ENCODE data around the gene CAP2. TPM values are rescaled to one million over a fixed set of nuclear protein-coding genes. Genes with fewer than 3 reads are reported as not detected.
"Not testable (repeated sequence)": the region's sequence is repeated elsewhere in the genome, so short reads cannot be mapped to it uniquely, and the experiment has no call there.

The CAP2 gene
- total RNA-seq, 1 donor from 2014 or later = 129 TPM

GRCh38 chr6:17393892-17394631, 667 bp downstream of the CAP2 start:
- intact Hi-C loops (cut with micrococcal nuclease) = no loop called here
- ATAC-seq = peak; percentile 68
- peak; percentile 58 for DNase-seq

- ATAC-seq = no peak
- intact Hi-C loops (cut with micrococcal nuclease) = no loop called here
- no peak for DNase-seq
Measured at GRCh38 chr6:17395112-17395511, 1.7 kb downstream of the CAP2 start.

GRCh38 chr6:17396256-17396655, 2.9 kb downstream of the CAP2 start:
- ATAC-seq (no peak), DNase-seq (no peak)
- intact Hi-C loops (cut with micrococcal nuclease) = no loop called here

- ATAC-seq (no peak), DNase-seq (no peak)
- intact Hi-C loops (cut with micrococcal nuclease) = no loop called here
Measured at GRCh38 chr6:17397764-17398194, 4.4 kb downstream of the CAP2 start.

GRCh38 chr6:17405181-17405943, 12.0 kb downstream of the CAP2 start:
- ATAC-seq = peak; percentile 73
- intact Hi-C loops (cut with micrococcal nuclease); DNase-seq: not testable (repeated sequence)

- peak; percentile 22 for ATAC-seq
- intact Hi-C loops (cut with micrococcal nuclease) = no loop called here
- DNase-seq = no peak
Measured at GRCh38 chr6:17405944-17406245, 12.5 kb downstream of the CAP2 start.

DNA sequence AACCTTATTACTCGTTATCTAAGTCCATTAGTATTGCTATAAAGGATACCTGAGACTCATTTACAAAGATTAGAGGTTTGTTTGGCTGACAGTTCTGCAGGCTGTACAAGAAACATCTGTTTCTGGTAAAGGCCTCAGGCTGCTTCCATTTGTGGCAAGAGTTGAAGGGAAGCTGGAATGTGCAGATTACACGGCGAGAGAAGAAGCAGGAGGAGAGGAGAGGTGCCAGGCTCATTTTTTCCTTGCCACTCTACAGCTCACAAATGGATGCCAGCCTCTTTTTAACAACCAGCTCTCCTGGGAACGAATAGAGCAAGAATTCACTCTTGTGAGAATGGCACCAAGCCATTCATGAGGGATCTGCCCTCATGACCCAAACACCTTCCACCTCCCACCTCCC, 14.7 kb downstream of the CAP2 start:
- intact Hi-C loops (cut with micrococcal nuclease) = no loop called here
- DNase-seq (no peak), ATAC-seq (peak; percentile 47)

DNA sequence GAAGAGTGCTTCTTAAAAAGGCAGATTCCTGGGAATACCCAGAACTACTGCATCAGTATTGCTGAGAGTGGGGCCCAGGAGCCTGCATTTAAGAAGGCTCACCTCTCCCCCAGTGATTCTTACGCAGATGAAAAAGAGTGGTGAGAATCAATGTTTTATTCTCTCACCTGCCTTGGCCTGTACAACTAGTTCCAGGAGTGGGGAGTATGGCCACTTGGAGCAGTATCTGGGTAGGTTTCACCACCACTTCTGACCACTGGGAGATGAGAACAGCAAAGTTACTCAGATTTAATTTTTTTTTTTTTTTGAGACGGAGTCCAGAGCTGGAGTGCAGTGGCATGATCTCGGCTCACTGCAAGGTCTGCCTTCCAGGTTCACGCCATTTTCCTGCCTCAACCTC, 16.9 kb downstream of the CAP2 start:
- ATAC-seq (no peak), DNase-seq (no peak)
- intact Hi-C loops (cut with micrococcal nuclease) = no loop called here

GRCh38 chr6:17413313-17413750, 19.9 kb downstream of the CAP2 start:
- no peak for ATAC-seq
- intact Hi-C loops (cut with micrococcal nuclease) = no loop called here
- DNase-seq = no peak

DNA sequence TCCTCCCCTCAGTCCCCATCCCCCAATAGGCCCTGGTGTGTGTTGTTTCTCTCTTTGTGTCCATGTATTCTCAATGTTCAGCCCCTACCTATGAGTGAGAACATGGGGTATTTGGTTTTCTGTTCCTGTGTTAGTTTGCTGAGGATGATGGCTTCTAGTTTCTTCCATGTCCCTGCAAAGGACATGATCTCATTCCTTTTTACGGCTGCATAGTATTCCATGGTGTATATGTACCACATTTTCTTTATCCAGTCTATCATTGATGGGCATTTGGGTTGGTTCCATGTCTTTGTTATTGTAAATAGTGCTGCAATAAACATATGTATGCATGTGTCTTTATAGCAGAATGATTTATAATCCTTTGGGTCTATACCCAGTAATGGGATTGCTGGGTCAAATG, 21.0 kb downstream of the CAP2 start:
- DNase-seq; ATAC-seq; intact Hi-C loops (cut with micrococcal nuclease): not testable (repeated sequence)

DNA sequence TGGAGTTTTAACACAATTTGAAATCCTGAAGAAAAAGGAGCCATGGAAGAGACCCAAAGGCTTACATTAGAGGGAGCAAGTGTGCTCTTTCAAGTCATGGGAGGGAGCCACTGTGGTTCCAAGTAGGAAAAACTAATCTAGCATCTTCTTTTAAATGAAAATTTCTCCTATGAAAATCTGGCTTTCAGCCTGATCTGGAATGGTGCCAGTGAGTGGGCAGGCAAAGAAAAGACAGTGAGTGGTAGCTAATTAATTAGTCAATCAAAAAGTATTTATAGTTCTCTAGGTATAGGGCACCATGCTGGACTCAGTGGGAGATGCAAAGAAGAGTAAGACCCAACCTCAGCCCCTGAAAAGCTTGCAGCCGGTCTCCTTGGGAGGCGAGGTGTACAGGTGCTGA, 21.9 kb downstream of the CAP2 start:
- intact Hi-C loops (cut with micrococcal nuclease) = no loop called here

GRCh38 chr6:17416806-17417205, 23.4 kb downstream of the CAP2 start:
- ATAC-seq = no peak
- intact Hi-C loops (cut with micrococcal nuclease) = no loop called here

More for the DNA sequence above, 21.9 kb downstream of the CAP2 start:
- ATAC-seq = no peak
- DNase-seq = no peak

GRCh38 chr6:17417817-17418216, 24.4 kb downstream of the CAP2 start:
- no peak for DNase-seq
- peak; percentile 14 for ATAC-seq
- intact Hi-C loops (cut with micrococcal nuclease) = no loop called here

More at GRCh38 chr6:17416806-17417205, 23.4 kb downstream of the CAP2 start:
- no peak for DNase-seq

DNA sequence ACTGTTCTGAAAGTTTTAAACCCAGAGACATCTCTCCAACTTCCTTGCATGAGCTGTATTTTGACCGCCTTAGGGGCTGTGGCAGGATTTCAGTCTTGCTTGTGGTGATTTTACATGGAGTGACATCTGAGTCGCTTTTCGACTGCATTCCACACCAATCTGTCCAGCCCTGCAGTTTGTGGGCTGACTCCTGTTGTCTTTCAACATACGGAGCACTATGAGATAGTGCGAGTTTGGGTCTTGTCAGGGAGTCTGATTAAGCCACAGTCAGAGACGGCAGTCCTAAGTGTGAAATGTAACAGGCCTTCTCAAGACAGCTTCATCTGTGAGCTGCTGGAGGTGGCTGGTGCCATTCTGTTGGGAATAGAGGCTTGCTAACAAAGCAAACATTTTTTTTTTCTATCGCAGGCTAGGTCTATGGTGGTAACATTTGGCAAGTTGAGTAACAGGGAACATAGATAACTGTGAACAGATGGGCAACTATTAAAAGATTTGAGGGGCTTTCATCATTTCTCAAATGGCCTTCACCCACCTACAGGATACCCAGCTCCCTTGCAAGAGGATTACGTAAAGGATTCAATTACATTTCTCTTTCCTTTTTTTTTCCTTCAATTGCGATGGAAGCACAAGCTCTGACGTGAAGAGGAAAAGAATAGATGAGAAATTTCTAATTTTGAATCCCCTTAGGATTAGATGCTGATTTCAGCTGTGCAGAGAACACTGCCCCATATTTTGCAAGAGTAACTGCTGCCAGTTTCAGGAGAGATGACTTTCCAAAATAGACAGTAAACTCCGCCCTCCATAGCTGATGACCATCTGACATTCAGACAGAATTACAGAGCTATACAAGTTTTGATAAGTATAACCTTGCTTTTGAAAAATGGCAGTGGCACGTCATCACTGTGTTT, 25.1 kb downstream of the CAP2 start:
- intact Hi-C loops (cut with micrococcal nuclease) = no loop called here
- DNase-seq (no peak), ATAC-seq (peak; percentile 82)

DNA sequence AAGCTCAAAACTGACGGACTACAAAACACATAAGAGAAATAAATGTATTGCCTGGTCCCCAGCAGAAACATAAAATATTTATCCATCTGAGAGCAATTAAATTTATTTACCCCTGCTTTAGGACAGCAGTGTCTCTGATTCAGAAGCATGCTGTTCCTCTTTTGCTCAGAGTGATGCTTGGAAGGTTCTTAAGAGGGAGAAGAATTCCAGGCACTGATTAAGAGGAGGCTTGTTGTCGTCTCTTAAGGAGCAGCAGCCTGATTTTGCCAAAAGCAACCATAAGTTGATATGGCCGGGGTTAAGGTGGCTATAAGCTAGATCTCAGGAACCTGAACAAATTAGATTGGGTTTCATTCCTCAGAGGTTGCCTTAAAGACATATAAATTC, 25.8 kb downstream of the CAP2 start:
- intact Hi-C loops (cut with micrococcal nuclease) = no loop called here

DNA sequence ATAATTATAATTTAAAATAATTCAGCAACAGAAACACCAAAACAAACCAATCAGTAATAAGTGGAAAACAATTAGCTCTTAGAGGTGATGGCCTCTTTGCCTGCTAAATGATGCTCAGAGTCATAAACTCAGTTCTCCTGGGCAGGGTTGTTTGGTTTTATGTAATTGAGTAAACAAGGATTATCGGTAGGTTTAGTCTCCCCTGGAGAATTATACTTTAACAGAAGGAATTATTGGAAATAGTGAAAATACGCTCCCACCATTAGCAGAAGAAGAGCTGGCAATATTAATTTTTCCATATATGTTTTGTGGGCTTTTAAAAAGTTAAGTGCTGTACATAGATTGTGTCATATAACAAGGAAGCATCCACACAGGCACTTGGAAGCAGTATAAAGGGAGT, 27.0 kb downstream of the CAP2 start:
- DNase-seq (no peak), ATAC-seq (no peak)
- intact Hi-C loops (cut with micrococcal nuclease) = no loop called here

More for the DNA sequence above, 25.8 kb downstream of the CAP2 start:
- ATAC-seq (peak; percentile 6), DNase-seq (no peak)

DNA sequence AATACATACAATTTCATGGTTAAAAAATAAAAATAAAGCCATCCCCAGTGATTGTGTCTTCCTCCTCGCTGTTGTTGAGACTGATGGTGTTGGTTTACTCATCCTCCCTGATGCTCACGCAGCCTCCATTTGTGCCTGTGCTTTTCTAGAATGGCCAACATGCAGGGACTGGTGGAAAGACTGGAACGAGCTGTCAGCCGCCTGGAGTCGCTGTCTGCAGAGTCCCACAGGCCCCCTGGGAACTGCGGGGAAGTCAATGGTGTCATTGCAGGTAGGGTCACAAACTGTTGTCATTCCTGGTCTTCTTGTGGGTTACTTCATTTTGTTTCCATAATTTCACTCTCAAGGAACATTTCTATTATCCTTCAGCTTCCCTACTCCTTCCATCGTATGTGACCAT, 28.0 kb downstream of the CAP2 start:
- ATAC-seq (no peak), DNase-seq (no peak)
- intact Hi-C loops (cut with micrococcal nuclease) = no loop called here

DNA sequence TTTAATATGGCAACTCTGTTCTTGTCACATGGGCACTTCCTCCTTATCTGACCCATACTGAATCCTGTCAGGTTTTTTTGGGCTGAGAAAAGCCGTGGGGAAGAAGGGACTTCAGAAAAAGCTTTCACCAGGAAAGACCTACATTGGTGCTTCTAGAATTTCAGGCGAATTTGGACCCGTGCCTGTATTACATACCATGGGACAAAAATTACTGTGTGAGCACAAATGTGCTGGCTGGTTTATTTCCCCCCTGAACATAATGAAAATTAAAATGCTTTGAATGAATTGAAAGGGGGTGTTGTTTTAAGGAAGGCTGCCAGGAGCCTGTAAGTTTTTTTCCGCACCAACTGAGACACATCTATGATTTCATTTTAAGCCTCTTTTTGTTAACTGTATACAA, 29.6 kb downstream of the CAP2 start:
- ATAC-seq = no peak
- intact Hi-C loops (cut with micrococcal nuclease) = no loop called here
- no peak for DNase-seq

DNA sequence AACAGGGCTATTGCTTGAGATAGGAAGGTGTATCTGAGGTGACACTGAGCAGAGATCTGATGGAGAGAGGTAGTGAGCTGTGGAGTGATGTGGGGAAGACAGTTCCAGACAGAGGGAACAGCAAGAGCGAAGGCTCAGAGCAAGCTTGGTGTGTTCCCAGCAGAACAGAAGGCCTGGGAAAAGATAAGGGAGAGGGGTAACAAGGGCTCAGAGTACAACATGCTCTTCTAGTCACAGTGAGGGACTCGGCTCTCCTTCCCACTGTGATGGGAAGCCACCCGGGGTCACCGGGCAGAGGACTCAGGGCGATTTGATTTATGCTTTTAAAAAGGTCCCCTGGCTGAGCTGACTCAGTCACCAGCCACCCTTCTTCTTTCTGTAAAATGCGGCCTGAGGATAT, 33.7 kb downstream of the CAP2 start:
- intact Hi-C loops (cut with micrococcal nuclease) = no loop called here
- DNase-seq (no peak), ATAC-seq (peak; percentile 42)

DNA sequence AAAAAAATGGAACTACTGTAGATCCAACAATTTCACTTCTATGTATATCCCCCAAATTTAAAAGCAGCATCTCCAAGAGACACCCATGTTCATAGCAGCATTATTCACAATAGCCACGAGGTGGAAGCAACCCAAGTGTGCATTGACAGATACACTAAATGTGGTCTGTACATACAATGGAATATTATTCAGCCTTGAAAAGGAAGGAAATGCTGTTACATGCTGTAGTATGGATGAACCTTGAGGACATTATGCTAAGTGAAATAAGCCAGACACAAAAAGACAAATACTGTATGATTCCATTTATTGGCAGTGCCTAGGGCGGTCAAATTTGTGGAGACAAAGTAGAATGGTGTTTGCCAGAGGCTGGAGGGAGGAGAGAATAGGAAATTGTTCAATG, 34.2 kb downstream of the CAP2 start:
- intact Hi-C loops (cut with micrococcal nuclease) = no loop called here
- no peak for DNase-seq
- no peak for ATAC-seq

All from left ventricle myocardium superior (tissue), 1 donor.